HL-60 (cell line): ENCODE measurements around the gene ESRRG.

ENCODE experiments used
- CTCF ChIP-seq: IDR thresholded peaks from one replicate; pipeline ENCODE4 v1.5.1; 2011; ENCODE audit warnings: low read length, control low read depth, inconsistent platforms; ENCODE audit not compliant: insufficient read depth
- REST ChIP-seq: IDR thresholded peaks from 2 replicates; pipeline ENCODE4 v1.6.1; 2012; ENCODE audit warnings: low read depth; ENCODE audit not compliant: insufficient replicate concordance

GRCh38 chr1:216553040-216553439, 170.2 kb downstream of the ESRRG start:
- TF ChIP-seq CTCF (no peak), REST (no peak)
